NCI-H524 treated with DMSO at 0.1 percent for 48 hours (cell line): ENCODE results near the gene RECQL5.

Experiments
- DNase-seq: peaks from one replicate; lab custom pipeline; 2025; lab: John Stamatoyannopoulos, UW

The RECQL5 gene

DNA sequence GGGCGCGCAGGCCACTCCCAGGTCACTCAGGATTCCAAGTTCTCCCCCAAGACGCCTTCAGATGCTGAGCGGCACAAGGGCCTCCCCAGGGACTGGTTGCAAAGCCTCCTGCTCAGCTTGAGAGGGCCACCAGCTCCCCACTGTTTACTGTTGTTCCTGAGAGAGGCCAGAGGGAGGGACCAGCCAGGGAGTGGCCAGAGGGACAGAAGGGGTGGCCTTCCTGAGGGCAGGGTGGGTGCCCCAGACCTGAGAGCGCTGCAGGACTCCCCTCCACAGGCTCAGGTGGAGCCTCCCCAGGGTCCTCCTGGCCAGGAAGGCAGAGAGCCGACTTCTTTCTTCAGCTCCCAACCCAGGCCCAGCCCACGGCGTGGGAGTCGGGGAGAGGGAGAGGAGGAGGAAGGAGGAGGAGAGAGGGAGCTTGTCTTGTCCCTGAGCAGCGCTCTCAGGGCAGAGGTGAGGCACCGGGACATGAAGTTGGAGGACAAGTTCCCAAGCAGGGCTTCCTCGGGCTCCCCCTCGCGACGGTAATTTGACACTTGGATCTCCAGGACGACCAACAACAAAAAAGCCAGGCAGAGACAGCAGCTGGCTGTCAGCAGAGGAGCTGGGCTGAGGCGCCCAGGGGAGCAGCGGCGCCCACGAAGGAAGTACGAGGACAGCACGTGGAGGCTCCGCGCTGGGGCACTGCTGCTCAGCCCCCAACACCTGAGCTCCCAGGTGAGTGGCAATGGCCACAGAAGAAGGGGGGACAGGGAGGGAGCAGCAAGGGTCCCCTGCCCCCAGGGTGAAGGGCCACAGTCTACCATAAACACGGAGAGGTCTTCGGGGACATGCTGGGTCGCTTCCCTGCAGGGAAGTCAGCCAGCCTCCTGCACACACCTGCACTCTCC lies 33.2 kb downstream of the RECQL5 start:
- DNase-seq: peak; percentile 80

DNA sequence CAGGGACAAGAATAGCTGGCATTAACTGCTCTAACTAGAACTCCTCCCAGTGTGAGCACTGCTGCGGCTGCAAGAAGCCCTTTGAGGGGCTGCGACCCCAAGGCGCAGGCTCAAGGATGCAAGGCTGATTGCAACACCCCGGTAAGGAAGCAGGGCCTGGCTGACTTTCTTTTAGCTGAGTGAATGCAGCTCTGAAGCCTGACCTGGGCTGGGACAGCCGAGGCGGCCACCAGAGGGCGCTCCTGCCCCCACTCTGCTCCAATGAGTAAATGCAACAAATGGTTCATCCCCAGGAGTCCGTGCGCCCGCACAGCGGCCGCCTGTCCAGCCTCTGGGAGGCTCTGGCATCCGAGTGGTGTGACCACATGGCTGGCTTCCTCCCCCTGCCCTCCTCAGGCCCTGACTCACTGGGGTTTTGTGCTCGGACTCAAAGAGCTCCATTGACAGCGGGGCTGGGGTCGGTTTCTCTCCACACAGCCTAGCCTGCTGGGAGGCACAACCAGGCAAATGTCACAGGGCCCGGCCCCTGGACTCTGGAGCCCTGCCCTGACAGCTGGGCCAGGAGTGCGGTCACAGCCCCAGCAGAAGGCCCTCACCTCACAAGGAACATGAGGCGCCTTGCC lies 34.0 kb downstream of the RECQL5 start, which contains the start of gene SMIM5:
Gene SMIM5 (plus strand): TSS at position 572 of the 623 bp plus-strand sequence. CDS start 6,768 bp downstream, outside the sequence.
- no peak for DNase-seq

DNA sequence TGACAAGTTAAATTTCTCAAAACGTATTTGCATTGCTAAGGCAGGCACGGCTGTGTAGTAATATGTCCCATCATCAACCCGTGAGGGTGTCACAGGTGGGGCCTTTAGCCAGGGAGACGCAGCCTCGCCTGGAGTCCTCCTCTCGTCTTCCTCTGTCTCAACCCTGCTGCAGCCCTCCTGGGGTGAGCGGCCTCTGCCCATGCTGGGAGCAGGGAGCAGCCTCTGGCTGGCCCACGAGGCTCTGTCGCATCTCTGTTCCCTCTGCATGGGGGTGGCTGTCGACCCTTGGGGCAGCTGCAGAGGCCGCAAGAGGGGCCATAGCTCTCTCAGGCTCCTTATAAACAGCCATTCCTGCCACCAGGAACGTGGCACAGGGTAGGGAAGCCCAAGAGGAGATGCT lies 34.5 kb downstream of the RECQL5 start:
- no peak for DNase-seq

DNA sequence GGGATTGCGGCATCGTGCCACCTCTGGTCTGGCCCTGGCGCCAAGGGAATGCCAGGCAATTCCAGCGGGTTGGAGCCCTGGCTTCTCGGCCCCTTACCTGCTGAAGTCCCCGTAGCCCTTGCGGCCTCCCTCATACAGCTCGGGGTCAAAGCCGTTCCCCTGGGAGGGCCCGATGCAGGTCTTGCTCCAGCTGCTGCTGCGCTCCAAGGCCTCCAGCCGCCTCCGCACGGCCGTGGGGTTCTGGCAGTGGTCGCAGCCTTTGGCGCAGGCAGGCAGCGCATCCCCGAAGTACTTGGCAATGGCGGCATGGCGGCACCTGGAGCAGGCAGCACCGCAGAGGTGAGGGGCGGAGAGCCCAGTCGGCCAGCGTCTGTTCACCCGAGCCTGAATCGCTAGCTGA lies 35.6 kb downstream of the RECQL5 start:
- no peak for DNase-seq

DNA sequence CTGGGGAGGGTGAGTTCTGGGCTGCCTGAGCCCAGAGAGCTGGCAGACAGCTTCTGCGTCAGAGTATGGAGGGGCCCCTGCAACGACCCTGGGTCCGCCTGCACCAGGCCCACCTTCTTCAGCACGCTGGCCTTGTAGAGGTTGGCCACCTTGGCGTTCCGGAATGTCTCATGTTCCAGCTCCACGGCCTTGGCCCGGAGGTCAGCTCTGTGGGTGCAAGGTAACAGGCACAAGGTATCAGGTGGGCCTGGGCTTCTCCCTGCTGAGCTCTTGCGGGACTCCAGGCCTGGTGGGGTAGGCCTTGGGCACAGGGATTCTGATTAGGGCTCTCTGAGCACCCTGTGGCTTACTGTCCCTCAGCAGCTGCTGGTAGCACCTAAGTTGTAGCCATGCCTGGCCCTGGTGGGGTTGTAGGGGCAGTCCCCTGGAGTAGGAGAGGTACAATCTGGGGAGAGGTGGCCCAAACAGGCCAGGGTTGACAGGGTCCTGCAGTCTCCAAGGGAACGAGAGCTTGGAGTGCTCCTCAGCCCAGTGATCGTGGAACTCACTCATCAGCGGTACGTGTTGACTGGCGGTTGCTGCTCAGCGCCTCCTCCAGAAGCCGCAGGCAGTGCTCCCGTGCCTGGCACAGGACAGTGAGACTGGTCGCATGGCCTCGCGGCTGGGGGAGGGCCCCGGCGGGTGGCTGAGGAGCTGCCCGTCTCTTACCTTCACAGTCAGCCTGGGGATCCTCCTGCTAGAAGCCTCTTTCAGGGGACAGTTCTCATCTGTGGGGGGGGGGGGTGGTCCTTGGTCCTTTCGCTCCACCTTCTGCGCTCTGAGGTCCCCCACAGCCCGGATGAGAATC lies 36.7 kb downstream of the RECQL5 start:
- no peak for DNase-seq

DNA sequence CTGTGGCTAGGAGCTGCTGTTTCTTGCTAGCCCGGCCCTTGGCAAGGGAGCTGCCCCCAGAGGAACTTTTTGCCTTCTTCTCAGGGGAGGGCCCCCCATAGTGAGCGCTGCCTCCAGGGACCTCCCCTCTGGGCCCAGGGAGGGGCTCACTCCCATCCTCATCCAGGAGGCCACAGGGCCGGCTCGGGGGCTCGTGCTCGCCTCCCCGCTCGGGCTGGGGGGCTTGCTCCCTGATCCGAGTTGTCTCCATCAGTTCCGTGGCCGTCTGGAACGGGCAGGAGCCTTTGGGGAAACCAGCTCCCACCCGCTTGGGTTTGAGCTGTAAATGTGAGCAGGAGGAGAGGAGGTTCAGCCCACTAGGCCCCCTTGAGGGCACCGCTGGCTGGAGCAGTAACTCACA lies 37.8 kb downstream of the RECQL5 start:
- DNase-seq: no peak

DNA sequence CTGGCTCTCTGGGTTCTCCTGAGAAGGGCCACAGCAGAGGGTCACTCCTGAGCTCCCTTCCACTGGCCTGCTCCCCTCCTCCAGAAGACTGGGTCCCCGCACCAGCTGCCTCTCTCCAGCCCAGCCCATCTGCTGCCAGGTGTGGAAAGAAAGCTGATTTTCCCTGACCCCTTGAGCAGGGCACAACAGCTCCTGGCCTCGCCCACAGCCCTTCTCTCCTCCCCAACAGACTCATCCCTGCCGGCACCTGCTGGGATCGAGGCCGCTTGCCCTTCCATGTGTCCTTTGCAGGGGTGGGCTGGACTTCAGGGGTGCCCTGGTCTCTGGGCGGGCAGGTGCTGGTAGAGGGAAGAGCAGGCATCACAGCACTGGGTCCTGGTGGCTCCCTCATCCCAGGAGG lies 38.5 kb downstream of the RECQL5 start:
- no peak for DNase-seq

DNA sequence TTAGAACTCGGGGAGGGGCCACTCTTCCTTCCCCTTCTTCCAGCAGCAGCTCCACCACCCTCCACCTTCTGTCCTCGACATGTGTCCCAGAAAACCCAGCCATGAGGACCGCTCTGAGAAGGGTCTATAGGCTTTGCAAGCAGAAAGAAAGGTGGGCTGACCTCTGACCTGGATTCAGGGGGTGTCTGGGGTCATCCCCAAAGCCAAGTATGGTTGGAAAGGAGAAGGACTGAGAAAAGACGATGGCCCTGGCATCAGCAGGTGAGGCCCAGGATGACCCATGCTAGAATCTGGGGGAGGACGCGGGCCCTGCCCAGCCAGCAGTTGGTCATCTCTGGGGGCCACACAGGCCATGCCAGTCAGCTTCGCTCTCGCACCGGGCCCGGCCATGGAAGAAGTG lies 39.9 kb downstream of the RECQL5 start:
- no peak for DNase-seq

DNA sequence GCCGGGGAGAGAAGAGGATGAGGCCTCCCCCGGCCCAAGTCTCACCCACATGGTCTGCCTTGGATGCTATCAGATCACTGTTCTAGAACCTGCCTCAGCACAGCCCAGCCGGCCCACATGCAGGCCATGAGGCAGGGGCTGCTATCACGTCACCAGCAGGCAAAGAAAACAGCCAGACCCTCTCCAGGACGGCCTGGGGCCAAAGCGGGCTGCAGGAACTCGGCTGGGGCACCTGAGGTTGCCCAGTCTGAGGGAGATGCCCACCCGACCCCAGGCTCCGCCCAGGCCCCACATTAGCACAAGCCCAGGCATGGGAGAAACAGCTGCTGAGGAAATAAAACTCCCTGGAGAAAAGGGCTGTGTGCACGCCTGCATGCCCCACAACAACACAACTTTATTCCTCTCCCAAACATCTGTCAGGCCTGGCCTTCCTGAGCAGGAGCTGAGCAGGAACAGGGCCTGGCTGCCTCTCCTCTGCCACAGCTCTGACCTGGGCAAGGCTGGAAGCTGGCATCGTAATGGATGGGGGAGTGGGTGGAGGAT lies 40.4 kb downstream of the RECQL5 start:
- DNase-seq: no peak

DNA sequence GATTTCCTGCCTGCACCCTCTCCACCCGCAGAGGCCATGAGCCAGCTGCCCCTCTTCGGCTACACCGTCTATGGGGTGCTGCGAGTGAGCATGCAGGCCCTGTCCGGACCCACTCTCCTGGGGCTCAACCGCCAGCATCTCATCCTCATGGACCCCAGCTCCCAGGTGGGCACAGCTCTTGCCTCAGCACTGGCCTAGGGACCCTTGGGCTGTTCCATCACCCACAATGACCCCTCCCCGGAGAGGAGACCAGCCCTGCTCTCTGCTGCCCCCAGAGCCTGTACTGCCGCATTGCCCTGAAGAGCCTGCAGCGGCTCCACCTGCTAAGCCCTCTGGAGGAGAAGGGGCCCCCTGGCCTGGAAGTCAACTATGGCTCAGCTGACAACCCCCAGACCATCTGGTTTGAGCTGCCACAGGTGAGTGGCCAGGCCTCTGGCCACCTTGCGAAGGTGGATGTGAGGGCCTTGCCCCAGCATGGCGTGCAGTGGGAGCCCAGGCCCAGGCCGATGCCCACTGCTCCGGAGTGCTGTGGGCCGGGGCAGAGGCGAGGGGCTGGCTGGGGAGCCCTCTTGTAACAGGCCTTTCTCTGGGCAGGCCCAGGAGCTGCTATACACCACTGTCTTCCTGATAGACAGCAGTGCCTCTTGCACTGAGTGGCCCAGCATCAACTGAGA lies 41.0 kb downstream of the RECQL5 start:
- no peak for DNase-seq

DNA sequence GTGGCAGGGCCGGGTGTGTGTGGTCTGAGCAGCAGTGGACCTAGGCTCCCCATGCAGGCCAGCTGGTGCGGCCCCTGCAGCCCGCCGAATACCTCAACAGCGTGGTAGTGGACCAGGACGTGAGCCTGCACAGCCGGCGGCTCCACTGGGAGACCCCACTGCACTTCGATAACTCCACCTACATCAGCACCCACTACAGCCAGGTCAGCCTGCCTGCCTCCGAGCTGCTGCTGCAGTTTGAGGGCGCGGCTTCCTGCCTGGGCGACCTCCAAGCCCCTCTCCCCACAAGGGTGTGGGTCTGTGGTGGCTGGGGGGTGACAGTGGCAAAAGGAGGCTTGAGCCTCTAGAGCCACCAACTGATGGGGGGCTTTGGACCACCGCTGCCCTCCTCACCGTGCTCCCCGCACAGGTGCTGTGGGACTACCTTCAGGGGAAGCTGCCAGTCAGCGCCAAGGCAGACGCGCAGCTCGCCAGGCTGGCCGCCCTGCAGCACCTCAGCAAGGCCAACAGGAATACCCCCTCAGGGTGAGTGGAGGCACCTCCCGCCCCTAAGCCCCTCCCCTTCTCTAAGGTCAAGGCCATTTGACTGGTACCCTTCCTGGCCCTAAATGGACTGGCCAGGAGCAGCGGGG lies 42.1 kb downstream of the RECQL5 start:
- no peak for DNase-seq

DNA sequence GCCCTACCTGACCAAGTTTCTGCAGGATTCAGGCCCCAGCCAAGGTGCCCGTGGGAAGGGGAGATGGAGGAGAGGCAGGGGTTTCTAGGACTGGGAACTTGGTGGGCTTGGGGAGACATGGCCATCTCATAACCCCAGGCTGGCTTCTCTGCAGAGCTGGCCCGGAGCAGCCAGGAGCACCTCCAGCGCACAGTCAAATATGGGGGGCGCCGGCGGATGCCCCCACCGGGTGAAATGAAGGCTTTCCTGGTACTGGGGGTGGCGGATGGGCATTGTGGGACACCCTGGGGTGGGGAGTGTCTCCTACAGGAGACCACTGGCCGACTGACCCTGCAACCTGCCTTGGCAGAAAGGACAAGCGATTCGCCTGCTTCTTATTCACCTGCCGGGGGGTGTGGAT lies 42.9 kb downstream of the RECQL5 start:
- no peak for DNase-seq

DNA sequence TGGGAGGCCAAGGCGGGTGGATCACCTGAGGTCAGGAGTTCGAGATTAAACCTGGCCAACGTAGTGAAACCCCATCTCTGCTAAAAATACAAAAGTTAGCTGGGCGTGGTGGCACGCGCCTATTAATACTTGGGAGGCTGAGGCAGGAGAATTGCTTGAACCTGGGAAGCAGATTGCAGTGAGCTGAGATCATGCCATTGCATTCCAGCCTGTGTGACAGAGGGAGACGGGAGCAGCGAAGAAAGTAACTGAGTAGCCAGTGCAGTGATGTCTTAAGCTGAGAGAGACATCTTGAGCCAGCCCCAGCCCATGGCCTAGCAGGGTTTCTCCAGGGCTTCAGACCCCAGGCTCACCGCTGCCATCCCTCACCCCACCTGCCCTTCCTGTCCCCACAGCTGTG lies 43.6 kb downstream of the RECQL5 start:
- no peak for DNase-seq

DNA sequence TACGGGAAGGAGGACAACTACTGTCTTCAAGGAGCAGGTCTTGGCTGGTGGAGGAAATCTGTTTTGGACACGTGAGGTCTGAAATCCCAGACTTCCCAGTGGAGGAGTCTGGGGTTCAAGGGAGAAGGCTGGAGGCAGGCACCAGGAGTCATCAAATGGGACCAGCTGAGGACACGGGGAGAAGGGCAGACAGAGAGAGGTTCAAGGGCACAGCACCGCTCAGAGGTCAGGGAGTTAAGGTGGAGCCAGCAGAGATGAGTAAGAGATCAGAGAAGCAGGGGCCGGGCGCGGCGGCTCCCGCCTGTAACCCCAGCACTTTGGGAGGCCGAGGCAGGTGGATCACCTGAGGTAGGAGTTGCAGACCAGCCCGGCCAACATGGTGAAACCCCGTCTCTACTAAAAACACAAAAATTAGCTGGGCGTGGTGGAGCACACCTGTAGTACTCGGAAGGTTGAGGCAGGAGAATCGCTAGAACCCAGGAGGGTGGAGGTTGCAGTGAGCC lies 44.1 kb downstream of the RECQL5 start:
- no peak for DNase-seq

DNA sequence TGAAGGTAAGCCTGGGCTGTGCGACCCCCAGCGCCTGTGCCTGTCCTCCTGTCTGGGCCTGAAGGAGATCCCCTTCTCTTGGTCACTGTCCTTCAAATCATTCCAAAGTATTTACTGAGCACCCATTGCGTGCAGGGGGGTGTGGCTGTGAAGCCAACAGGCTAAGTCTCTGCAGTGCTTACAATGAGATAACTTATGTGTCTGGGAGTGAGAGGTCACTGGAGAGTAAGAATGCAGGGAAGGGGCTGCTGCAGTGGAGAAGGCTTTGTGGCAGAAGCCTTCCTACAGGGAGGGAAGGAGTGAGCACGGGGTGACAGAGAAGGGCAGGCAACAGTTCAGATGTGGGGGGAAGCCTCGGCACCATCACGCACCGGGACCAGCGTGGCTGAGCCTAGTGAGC lies 44.9 kb downstream of the RECQL5 start:
- no peak for DNase-seq

DNA sequence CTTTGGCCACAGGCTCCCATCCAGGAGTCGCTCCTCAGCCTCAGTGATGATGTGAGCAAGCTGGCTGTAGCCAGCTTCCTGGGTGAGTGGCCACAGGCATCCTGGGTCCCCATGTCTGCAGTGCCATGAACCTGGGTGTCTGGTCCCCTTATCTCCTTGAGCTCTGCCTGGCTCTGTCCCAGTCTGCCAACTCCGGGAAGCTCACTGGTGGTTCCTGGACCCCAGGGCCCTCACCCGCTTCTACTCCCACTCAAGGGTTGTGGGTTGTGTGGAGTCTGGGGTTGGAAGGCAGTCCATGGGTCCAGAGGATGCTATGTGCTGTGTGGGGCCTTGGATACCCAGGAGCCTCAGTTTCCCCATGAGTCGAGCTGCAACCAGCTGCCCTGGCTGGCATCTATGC lies 45.5 kb downstream of the RECQL5 start:
- DNase-seq: no peak

DNA sequence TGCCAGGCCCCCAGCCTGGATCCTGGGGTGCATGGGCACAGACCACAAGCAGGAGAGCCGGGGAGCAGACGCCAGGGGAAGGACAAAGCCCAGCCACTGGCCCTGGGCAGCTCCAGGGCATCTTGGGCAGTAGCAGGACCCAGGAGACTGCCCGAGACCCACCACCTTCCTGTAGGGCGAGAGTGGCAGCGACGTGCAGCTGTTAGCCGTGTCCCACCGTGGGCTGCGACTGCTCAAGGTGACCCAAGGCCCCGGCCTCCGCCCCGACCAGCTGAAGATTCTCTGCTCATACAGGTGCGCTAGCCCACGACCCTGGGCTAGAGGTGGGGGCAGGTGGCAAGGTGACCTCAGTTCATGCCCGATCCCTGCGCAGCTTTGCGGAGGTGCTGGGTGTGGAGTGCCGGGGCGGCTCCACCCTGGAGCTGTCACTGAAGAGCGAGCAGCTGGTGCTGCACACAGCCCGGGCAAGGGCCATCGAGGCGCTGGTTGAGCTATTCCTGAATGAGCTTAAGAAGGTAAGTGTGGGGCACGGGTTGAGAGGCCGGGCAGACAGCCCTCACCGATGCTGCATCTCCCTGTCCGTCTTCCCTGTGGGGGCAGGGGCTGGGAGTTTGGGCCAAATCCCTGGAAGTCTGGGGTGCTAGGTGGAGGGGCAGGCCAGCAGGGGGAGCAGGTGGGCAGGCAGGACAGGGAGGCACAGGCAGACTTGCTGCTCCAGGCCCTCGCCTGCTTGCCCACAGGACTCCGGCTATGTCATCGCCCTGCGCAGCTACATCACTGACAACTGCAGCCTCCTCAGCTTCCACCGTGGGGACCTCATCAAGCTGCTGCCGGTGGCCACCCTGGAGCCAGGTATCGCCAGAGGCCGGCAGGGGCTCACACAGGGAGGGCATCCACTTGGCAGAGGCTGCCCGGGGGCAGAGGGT lies 47.2 kb downstream of the RECQL5 start:
- DNase-seq: no peak

DNA sequence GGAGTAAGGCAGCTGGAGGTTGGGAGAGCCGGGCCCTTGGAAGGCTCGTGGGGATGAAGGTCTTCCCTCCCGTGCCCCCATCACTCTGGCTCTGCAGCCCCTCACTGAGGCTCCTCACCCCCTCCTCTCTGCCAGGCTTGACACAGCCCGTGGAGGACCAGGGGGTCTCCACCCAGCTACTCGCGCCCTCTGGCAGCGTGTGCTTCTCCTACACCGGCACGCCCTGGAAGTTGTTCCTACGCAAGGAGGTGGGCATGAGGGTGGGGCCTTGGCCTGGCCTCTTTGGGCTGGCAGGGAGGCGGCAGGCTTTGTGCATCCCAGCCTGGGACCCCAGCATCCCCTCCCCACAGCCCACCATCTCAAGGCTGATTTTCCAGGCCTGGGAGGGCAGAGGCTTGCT lies 49.3 kb downstream of the RECQL5 start:
- no peak for DNase-seq

DNA sequence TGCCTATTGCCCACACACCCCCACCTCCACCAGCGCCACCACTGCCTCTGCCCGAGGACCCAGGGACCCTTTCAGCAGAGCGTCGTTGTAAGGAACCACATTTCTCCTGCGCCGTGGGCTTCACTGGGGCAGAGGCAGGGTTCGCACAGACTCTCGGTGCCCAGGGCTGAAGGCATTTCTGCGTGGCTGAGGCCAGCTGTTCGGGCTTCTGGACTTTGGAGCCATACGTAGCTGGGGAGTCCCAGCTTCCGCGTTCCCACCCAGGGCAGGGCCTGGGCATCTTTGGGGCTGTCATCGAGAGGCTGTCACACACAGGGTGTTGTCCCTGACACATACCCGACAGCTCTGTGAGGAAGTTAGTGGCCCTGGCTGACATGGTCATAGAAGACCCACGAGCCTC lies 49.7 kb downstream of the RECQL5 start:
- DNase-seq: no peak

DNA sequence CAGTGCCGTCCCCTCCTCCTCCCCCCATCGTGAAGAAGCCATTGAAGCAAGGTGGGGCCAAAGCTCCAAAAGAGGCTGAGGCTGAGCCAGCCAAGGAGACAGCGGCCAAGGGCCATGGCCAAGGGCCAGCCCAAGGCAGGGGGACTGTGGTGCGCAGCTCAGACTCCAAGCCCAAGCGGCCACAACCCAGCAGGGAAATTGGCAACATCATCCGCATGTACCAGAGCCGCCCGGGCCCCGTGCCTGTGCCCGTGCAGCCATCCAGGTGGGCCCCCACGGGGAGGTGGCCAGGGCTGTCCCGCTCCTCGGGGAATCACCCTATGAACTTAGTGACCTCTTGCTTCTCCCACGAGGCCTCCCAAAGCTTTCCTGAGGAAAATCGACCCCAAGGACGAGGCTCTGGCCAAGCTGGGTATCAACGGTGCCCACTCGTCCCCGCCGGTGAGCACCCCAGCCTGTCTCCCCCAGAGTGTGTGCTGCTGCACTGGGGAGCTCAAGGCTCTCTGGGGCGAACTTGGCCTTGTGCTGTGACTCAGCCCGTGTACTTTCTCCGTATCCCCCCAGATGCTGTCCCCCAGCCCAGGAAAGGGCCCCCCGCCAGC lies 50.3 kb downstream of the RECQL5 start:
- DNase-seq: no peak
